ENCODE data around the gene TSHR. TPM values are rescaled to one million over a fixed set of nuclear protein-coding genes. Genes with fewer than 3 reads are reported as not detected.

The TSHR gene
- total and polyA plus RNA-seq, 2 experiments from 2014 or later = 0.83 TPM; not detected in 1

DNA sequence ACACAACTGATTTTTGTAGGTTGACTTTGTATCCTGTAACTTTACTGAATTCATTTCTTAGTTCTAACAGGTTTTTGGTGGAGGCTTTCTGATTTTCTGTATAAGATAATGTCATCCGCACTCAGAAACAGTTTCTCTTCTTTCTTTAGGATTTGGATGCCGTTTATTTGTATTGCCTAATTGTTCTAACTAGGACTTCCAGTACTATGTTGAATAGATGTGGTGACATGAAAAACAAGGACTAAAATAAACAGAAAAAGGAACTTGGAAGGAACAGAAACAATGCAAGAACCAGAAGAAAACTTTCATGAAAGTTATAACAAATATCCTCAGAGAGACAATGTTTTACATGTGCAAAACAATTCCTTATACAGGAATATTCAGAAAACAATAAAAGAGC lies 165.1 kb downstream of the TSHR start:
- TF ChIP-seq EZH2phosphoT487 (IDR thresholded peaks at IDR 0.05; ENCODE audit: low read depth, severe bottlenecking, unreplicated experiment) = no peak
- TF ChIP-seq, protein P1, sequence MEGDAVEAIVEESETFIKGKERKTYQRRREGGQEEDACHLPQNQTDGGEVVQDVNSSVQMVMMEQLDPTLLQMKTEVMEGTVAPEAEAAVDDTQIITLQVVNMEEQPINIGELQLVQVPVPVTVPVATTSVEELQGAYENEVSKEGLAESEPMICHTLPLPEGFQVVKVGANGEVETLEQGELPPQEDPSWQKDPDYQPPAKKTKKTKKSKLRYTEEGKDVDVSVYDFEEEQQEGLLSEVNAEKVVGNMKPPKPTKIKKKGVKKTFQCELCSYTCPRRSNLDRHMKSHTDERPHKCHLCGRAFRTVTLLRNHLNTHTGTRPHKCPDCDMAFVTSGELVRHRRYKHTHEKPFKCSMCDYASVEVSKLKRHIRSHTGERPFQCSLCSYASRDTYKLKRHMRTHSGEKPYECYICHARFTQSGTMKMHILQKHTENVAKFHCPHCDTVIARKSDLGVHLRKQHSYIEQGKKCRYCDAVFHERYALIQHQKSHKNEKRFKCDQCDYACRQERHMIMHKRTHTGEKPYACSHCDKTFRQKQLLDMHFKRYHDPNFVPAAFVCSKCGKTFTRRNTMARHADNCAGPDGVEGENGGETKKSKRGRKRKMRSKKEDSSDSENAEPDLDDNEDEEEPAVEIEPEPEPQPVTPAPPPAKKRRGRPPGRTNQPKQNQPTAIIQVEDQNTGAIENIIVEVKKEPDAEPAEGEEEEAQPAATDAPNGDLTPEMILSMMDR (IDR thresholded peaks at IDR 0.05; ENCODE audit: poor library complexity) = no peak
- no peak for TF ChIP-seq EZH2 (IDR thresholded peaks at IDR 0.05; ENCODE audit: borderline replicate concordance)
- Histone ChIP-seq H3K27me3 (no peaks in the 10 kb centered on the region), H3K27ac (no peak overlapping the region), H4K20me1 (ENCODE audit: insufficient read depth, poor library complexity, severe bottlenecking) (no peaks in the 10 kb centered on the region), H3K36me3 (replicated peaks; ENCODE audit: insufficient read depth, low read depth) (no peaks in the 10 kb centered on the region), H3K4me1 (ENCODE audit: insufficient read depth) (no peaks in the 10 kb centered on the region), H3K9me3 (ENCODE audit: low read depth) (no peaks in the 10 kb centered on the region), H3K4me2 (no peak overlapping the region), H3K9me2 (replicated peaks; ENCODE audit: insufficient read depth) (no peaks in the 10 kb centered on the region), H3K79me2 (no peaks in the 10 kb centered on the region), H3K4me3 (no peak overlapping the region), H2AFZ (no peak overlapping the region)
- no peak for DNase-seq (ENCODE audit: low spot score)
- WGBS (ENCODE audit: low lambda C conversion rate, missing lambda C conversion rate) = 84% methylated on average over 2 of the region's 2 CpGs

DNA sequence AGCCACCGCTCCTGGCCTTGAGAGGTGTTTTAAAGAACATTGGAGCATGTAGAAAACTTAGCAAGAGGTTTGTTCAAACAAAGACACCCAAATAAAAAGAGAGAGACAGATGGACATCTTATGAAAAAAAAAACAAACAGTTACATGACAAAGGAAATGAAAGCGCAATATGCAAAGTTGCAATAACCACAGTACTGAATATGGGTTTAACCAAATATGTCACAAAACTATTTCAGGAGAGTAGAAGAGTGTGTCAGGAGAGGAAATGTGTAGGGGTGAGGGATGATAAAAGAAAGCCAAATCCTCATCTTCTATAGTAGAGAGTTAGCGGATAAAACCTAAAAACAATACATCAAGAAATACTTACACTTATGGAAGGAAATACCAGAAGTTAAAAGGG lies 166.9 kb downstream of the TSHR start:
- Histone ChIP-seq H3K27ac (no peak overlapping the region), H3K4me2 (no peak overlapping the region), H4K20me1 (ENCODE audit: insufficient read depth, poor library complexity, severe bottlenecking) (no peaks in the 10 kb centered on the region), H3K36me3 (replicated peaks; ENCODE audit: insufficient read depth, low read depth) (no peaks in the 10 kb centered on the region), H3K27me3 (no peaks in the 10 kb centered on the region), H3K9me2 (replicated peaks; ENCODE audit: insufficient read depth) (no peaks in the 10 kb centered on the region), H3K9me3 (ENCODE audit: low read depth) (no peaks in the 10 kb centered on the region), H2AFZ (no peak overlapping the region), H3K79me2 (no peaks in the 10 kb centered on the region), H3K4me3 (no peak overlapping the region), H3K4me1 (ENCODE audit: insufficient read depth) (no peaks in the 10 kb centered on the region)
- 100% methylated on average over 3 of the region's 3 CpGs for WGBS (ENCODE audit: low lambda C conversion rate, missing lambda C conversion rate)
- TF ChIP-seq EZH2phosphoT487 (IDR thresholded peaks at IDR 0.05; ENCODE audit: low read depth, severe bottlenecking, unreplicated experiment) = no peak
- DNase-seq (ENCODE audit: low spot score) = no peak

DNA sequence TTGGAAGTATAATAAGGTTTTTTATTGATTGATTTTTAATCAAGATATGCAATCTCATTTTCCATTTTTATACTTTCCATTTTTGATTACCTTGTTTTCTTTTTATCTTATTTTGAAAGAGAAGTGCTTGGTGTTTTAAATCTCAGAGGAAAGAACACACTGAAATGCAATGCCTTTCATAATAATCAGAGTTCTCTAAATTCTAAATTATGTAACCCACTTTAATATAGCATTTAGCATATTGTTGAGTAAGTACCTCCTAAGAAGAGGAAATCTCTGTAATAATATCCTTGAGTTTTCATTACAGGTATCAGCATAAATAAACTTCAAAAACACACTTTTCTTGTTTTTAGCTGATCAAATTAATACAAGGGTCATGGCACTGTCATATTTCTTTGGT lies 168.4 kb downstream of the TSHR start:
- no peaks in the 10 kb centered on the region for H3K4me1 ChIP-seq (ENCODE audit: insufficient read depth)
- H3K9me2 ChIP-seq (replicated peaks; ENCODE audit: insufficient read depth) = no peaks in the 10 kb centered on the region
- no peaks in the 10 kb centered on the region for H3K36me3 ChIP-seq (replicated peaks; ENCODE audit: insufficient read depth, low read depth)
- no peaks in the 10 kb centered on the region for H3K9me3 ChIP-seq (ENCODE audit: low read depth)
- TF ChIP-seq, protein P1 (IDR thresholded peaks at IDR 0.05; ENCODE audit: poor library complexity) = no peak
- no peak for TF ChIP-seq EZH2phosphoT487 (IDR thresholded peaks at IDR 0.05; ENCODE audit: low read depth, severe bottlenecking, unreplicated experiment)
- TF ChIP-seq EZH2 (IDR thresholded peaks at IDR 0.05; ENCODE audit: borderline replicate concordance) = no peak
- no peak for DNase-seq (ENCODE audit: low spot score)
- H4K20me1 ChIP-seq (ENCODE audit: insufficient read depth, poor library complexity, severe bottlenecking) = no peaks in the 10 kb centered on the region
- H3K27ac ChIP-seq = no peak overlapping the region
- H3K4me2 ChIP-seq = no peak overlapping the region
- H3K27me3 ChIP-seq = no peaks in the 10 kb centered on the region
- no peaks in the 10 kb centered on the region for H3K79me2 ChIP-seq
- H3K4me3 ChIP-seq = no peak overlapping the region
- H2AFZ ChIP-seq = no peak overlapping the region

DNA sequence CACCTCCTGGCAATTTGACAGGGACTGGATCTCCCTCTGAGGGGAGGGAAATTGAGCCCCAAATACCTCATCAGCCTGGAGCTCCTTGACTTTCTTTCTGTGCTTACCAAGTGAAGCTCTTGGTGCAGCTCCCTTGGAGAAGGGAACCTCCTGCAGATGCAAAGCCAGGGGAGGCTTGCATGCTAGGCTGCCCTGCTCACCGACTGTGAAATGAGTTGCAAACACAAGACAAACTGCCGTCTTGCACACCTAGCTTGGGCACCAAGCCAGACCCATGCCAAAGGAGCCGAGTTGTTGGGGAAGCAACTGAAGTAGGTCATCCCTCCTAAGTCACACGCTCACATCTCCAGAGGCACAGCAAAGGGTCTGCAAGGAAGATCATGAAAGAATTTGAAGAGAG lies 170.1 kb downstream of the TSHR start:
- Histone ChIP-seq H3K27me3 (no peaks in the 10 kb centered on the region), H2AFZ (no peak overlapping the region), H3K27ac (no peak overlapping the region), H3K79me2 (no peaks in the 10 kb centered on the region), H3K4me2 (no peak overlapping the region), H3K36me3 (replicated peaks; ENCODE audit: insufficient read depth, low read depth) (no peaks in the 10 kb centered on the region), H3K9me3 (ENCODE audit: low read depth) (no peaks in the 10 kb centered on the region), H3K4me3 (no peak overlapping the region), H3K9me2 (replicated peaks; ENCODE audit: insufficient read depth) (no peaks in the 10 kb centered on the region), H4K20me1 (ENCODE audit: insufficient read depth, poor library complexity, severe bottlenecking) (no peaks in the 10 kb centered on the region), H3K4me1 (ENCODE audit: insufficient read depth) (no peaks in the 10 kb centered on the region)
- TF ChIP-seq EZH2phosphoT487 (IDR thresholded peaks at IDR 0.05; ENCODE audit: low read depth, severe bottlenecking, unreplicated experiment) (no peak), EZH2 (IDR thresholded peaks at IDR 0.05; ENCODE audit: borderline replicate concordance) (no peak)
- TF ChIP-seq, protein P1 (IDR thresholded peaks at IDR 0.05; ENCODE audit: poor library complexity) = no peak
- no peak for DNase-seq (ENCODE audit: low spot score)
- WGBS (ENCODE audit: low lambda C conversion rate, missing lambda C conversion rate) = 75% methylated on average over 4 of the region's 4 CpGs
